HG02884 (cell line): ENCODE measurements around the gene NREP.
A peak's percentile ranks its signal among the peaks of the same experiment; 100 is the strongest.
"Not testable (repeated sequence)": the region's sequence is repeated elsewhere in the genome, so short reads cannot be mapped to it uniquely, and the experiment has no call there.

Experiments
- ATAC-seq: cut with Tn5 transposase; IDR thresholded peaks from one replicate; pipeline ENCODE4 v1.9.1; 2021; ENCODE audit warnings: mild to moderate bottlenecking, moderate library complexity; ENCODE audit not compliant: unreplicated experiment

The NREP gene

DNA sequence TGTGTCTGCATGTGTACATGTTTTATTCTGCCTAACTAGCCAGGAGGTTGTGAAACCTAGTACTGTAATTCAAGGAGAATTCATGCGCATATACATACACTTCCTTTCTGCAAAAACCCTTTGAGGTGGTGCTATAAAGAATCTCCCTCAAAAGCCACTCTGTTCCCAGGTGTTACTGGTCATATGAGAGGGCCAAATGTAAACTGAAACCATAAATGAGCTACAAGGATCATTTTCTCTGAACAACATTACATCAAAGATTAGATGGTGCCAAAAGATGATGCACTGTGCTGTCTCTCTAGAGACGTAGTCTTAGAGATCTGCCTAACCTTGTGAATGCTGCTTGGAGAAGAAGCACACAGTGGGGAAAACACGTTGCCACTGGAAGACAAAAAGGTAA is 15.7 kb downstream of the NREP start:
- ATAC-seq: peak; percentile 61

DNA sequence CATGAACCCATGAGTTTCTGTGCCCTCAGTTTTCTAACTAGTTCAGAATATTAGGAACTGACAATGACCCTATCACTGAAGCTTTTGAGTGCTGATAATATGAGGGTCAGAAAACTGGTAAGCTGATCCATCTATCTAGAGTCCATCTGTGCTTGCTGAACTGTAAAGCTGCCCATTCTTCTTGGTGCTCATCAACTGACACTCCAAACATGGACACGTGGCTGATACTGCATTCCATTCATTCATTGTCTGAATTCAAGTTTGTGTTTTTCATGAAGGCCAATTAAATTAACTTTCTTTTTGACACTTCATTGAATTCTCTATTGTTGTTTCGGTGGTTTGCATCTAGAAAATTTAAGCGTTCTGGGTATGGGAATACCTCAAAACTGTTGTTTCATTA is 17.6 kb downstream of the NREP start:
- ATAC-seq: no peak

DNA sequence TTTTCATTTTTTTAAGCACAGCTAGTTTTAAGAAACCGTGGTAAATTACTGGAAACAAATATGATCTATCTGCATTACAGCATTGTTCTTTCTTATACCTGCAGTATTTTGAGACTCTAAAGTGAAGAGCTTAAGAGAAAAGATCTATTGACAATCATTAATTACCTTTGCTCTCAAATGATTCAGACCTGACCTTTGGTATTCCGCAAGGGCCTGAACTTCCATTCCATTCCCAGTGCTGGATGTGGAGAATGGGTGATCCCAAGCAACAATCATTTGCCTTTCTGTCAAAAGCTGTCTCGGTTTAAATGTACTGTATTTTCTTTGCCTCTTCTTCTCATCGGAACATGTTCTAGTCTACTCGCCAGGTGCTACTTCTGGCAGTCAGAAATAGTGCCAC is 18.9 kb downstream of the NREP start:
- no peak for ATAC-seq

DNA sequence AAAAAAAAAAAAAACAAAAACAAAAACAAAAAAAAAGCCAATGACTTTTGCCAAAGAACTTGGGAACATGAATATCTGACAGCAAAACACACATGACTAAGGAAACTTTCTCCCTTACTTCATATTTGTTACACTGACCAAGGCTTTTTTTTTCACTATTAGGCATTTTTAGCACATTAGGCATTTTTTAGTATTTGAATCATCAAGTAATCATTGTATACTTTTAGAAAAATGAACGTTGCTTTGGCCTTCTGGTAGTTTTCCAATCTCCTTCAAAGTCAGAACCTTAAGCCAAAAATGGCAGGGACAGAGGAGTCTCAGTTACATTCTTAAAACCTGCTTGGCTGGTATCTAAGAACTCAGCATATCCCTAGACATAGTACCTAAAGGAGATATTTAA is 19.3 kb downstream of the NREP start:
- ATAC-seq: no peak

DNA sequence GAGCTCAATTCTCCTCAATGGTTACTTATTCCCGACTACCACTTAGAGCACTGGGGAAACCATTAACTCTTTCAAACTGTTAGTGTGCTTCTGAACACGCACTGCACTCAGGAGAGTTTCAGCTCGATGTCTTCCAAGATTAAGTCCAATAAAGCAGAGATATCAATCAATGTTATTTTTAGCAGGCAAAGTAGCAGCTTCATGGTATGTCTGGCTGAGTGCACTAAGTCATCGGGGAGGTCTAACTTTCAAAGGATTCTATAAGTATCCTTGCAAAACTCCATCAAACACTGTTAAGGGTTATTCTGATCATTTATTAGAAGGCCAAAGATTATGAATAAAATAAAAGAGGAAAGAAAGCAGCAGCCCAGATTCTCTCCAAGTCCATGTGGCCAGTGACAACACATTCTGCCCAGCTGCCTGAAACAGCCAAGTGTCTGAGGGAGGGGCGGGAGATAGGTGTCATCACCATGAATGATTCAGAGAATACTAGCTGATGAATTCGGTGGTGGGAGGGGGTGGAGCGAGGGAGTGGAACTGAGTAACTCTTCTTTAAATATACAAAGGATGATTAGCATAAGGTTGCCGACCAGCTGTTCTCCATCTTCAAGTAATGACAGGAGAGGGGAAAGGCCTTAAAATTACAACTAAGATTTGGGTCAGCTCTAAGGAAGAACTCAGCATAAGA is 21.3 kb downstream of the NREP start:
- ATAC-seq: no peak

DNA sequence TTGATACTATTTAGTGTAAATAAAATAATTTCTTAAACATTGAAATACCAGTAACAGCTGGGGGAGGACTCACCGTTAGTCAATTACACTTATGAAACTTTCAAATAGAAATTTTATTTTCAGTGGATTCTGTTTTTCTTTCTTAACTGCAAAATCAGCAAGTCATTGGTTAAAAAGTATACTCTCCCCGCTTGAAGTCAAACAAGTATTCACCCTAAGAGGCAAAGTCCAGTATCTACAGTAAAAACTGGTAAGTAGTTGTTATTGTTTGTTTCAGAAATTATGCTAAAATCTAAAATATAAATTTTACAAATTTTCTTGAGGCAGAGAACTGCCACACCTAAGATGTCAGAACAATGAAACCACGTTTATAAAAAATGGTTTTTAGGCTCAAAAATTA is 22.4 kb downstream of the NREP start:
- ATAC-seq: no peak

DNA sequence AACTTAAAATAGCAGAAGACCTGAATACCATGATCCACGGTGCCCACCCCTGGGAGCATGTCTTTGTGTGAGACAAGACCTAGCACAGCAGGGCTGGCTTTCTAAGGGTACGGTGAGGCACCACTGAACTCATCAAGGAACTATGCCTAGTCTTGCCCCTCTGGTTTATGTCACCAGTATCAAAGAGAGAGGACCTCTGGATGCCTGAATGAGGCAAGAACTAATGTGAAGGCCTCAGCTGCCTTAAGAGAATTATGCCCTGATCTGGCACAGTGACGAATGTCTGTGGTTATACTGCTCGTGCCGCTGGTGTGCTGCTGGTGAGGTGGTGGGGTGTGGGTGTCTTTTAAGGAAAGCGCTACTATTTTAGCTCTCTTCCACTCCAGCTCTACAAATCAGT is 23.0 kb downstream of the NREP start:
- no peak for ATAC-seq

DNA sequence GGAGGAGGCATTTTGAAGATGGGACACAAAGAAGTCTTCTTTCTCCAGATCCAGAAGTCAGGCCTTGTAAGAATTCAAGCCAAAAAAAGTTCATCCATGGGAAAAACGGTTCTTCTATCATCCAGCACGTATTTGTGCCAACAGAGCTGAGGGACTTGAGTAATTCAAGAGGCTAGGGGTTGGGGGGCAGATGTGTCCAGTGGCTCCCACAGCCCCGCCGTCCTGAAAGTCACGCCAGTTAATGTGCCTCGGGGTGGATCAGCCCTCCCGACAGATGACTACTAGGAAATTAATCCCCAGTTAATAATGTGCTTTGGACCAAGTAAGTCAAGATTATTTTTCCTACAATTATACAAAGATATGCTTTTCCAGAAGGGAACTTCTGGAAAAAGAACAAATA is 23.4 kb downstream of the NREP start:
- ATAC-seq: no peak

DNA sequence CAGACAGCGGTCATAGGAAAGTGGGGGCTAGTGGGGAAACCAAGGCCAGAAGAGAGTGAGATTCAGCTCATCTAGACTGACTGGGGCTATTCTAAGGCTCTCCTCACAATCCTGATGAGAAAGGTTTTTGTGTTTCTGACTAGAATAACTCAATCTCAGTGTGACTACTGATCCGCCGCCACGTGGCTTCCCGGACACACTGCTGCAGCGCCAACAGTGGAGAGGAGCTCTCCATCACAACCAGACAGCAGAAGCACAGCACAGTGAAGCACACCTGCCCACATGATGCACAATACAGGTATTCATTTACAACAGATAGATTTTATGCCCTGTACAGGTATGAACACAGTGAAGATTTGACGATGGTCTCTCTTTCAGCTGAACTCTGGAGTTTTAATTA is 25.4 kb downstream of the NREP start:
- ATAC-seq: no peak

DNA sequence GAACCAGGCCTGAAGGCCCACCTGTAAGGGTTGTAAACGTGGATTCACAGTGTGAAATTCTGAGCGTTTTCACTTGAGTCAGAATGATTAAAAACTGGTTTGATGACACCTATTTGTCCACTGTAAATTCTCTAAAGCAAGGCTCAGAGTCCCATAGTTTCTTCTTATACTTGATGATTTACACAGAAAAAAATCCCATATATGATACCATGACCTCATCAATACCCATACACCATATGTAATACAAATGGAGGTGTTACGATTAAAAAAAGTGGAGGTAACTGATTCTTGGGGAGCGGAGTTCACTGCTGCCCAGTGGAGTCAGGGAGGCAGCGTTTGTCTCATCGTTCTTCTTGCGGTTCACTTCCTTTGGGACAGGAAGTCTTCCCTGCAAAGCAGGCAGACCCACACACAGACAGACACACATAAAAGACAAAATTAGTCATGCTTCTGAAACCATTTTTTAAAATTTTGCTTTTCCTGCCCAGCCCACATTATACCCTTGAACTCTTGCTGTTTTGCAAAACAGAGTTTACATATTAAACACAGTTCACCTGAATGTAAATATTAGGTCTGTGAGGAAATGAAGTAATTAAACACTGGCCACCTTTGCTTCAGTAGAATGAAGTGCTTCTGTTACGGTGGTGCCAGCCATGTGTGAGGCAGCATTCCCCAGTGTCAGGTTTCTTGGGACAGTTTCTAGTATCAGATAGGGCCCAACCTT is 26.2 kb downstream of the NREP start:
- ATAC-seq: no peak

DNA sequence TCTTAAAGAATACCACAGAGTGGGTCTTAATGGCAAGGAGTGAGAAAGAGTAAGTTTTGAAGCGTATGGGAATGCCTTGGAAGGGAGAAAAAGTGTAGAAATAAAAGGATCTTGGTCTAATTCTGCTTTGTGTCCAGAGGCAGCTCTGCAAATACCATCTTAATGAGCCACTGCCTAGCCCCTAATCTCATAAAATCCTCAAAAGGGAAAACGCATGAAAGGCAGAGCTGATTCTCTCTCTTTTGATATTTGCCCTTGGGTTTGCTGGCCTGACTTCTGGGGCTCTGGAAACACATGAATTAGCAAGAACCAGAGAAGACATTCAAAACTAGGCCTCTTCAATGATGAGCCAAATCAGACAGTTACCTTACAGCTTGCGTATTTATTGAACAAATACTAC is 28.1 kb downstream of the NREP start:
- no peak for ATAC-seq

DNA sequence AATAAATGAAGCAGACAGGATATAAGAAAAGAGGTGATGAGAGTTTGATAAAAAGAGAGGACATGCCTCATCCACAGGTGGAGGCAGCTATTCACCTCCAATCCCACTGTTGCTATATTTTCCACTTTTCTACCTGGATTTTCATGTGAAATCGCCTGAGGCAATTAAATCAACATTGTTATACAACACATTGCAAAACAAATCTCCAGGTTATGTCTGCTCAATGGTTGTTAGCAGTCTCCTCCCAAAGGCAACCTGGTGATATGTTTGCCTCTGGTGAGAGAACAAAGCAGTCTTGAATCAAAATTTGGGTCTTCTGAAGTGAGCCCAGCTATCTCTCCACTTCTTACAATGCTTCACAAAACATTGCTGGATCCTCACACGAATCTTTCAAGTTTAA is 30.0 kb downstream of the NREP start:
- ATAC-seq: no peak

DNA sequence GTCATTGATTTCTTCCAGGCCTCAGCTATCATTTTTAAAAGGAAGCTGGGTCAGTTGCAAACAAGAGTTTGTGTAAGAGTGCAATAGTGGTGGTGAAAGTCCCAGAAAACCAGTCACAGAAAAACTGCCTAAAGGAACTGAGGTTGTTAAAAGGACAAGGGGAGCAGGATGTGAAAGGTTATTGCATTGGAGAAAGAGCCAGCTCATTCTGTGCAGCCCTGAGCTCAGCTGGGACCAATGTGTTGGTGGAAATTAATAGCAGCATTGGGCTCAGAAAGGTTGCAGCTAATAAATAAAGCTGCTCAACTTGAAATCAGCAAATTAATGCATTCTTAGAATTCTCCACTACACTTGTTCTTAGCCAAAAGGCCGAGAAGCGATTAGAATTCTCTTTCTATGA is 34.9 kb downstream of the NREP start:
- ATAC-seq: no peak

DNA sequence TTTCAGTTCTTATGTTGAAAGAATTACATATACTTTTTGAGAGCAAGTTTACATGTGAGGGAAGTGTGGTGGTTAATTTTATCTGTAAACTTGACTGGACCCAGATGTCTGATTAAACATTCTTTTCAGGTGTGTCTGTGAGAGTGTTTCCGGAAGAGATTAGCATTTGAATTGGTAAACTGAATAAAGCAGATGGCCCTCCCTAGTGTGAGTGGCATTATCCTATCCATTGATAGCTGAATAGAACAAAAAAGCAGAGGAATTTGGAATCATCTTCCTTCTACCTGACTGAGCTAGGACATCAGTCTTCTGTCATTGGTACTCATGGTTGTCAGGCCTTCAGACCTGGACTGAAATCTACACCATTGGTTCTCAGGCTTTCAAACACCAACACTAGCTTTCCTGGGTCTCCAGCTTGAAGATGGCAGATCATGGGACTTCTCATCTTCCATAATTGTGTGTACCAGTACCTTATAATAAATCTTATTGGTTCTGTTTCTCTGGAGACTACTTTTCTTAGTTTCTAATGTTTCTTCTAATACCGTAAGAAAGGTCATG is 36.6 kb downstream of the NREP start:
- no peak for ATAC-seq

DNA sequence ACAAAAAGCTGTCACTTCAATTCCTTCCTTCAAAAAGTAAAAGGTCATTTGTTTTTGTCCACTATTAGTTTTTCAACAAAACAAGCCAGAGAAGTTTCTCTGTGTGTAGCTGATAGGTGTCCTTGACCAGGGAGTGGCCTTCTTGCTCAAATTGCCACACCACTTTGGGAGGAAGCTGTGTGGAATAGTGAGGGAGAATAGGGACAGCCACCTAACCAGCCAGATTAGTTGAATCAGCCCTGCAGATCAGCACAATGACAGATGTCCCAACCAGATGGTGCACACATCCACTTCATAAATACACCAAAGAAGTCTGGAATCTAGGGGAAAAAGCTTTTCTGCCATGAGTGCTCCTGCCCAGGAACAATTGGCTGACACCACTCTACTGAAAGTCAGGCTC is 37.2 kb downstream of the NREP start:
- no peak for ATAC-seq

DNA sequence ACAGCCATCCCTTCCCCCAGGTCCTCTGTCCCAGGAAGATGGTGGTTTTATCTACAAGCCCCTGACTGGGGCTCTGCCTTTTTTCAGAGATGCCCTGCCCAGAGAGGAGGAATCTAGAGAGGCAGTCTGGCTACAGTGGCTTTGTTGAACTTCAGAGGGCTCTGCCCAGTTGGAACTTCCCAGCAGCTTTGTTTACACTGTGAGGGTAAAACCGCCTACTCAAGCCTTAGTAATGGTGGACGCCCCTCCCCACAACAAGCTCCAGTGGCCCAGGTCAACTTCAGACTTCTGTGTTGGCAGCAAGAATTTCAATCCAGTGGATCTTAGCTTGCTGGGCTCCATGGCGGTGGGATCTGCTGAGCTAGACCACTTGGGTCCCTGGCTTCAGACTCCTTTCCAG is 40.2 kb downstream of the NREP start:
- ATAC-seq: not testable (repeated sequence)

DNA sequence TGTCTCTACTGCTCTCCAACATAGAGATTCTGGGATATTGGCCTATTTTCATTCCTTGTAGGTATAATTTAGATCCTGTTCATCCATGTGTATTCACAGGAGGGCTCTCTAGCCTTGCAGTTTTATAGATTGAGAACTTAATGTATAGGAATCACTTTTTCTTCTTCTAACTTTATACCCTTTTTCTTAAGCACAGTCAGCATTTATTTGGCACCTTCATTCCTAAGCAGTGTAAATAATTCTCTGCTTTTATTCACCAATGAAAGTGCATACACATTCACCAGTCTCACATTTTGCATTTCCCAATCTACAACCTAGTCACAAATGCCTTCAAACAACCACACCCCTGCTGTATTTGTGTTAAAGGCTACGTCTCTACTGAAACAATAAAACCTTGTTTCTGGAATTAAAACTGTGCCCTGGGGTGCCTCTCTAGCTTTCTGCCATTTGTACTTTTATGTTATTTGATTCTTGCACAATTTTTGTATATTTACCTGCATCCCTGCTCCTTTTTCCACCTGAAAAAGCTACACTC is 49.3 kb downstream of the NREP start:
- ATAC-seq: no peak

DNA sequence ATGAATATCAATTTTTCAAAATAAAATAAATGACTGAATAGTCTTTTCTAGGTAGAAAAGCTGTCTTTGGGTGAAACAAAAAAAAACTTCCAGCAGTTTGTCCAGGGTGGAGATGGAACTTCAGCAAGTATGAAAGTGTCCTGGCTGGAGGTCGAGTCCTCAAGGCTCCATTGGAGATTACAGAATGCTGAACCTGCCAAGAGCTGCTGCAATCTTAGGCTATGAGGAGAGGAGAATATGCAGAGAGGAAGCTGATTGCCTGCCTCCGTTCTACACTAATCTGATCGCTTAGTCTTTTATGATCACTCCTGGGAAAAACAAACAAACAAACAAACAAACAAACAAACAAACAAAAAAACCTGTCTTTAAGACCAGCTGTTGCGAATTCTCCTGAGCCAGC is 50.6 kb downstream of the NREP start:
- no peak for ATAC-seq

DNA sequence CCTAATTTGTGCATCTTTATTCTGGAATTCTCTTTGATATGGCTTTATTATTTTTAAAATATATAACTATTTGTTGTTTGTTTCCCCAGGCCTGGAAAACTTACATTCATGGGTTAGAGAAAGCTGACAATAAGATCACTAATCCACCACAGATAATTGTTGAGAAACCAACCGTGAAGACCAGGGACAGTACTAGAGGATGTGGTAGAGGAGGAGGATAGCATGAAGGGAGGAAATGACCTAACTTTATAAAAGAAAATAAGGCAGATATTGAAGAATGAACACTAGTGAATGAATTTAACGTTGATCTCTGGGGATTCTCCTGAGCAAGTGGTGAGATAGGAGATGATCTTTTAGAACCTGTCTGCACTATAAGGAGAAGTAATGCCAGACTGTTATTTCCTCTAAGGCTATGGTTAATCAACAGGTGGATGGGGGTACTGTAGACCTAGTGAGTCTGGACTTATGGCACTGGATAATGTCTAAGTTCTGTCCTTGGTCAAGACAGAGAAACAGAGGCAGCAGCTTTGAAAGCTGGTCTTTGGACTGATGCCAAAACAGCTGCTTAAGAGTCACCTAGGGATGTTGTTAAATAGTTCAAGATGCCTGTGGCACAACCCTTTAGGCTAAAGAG is 52.4 kb downstream of the NREP start:
- ATAC-seq: no peak

DNA sequence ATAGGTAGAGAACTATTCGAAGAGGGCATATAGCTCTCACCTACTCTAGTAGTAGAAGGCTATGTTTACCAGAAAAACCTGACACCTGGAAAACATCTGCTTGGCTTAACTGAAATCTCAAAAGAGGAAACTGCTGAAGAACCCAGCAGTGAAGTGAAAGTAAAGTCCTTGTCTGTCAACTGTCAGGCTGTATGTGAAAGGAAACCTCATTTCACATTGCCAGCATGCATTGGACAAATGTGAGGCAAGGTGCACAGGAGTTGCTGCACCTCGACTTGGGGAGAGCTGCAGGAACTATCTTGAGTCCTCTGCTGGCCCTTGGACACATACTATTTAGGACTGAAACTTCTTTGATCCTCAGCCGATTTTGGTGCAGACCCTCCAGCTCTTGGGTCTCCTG is 53.3 kb downstream of the NREP start:
- ATAC-seq: peak; percentile 95

DNA sequence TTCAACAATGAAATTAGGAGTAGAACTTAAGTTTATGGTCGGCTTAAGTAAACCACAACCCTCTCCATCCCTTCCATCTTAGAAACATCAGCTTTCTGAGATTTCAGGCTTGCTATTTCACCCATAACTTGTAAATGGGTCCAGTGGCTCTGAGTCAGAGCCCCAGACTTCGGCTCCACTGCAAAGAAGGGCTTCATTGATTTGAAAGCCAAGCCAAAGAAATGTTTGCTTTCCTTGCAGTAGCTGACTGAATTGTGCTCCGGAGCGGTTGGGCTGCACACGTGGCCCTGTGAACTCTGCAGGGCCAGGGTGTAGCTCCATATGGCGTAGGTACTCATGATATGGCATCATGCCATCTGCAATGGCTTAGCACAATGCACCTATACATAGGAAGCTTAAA is 57.0 kb downstream of the NREP start:
- ATAC-seq: no peak

DNA sequence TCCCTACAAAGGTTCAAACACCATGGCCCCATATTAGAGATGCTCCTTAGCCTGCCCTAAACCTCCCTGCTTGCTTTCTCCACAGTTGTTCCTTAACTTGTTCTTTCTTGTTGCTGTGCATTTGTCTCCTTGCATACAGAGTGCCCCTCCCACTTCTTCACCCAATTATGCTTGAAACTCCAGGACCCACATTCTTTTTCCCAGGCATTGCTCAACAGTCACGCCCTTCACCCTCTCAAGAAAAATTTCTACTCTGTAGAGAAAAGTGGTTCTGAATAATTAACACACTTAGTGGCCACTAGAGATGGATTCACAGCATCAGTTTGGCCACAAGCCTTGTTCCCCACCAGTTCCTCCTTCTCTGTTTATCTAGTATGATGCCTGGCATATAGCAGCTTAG is 57.7 kb downstream of the NREP start:
- ATAC-seq: no peak
